ENCODE results near the gene OGFR.

GRCh38 chr20:62768551-62769287 is 35.9 kb upstream of the OGFR start:
- TF ChIP-seq POLR2A (IDR thresholded peaks at IDR 0.05; ENCODE audit: low read length), result no peak
- TF ChIP-seq GATA1 (IDR thresholded peaks at IDR 0.05; ENCODE audit: low read depth, low read length), result no peak

Measured in erythroblast (primary cell).